Ureter (tissue), 1 donor: ENCODE measurements around the gene ATF5. TPM values are rescaled to one million over a fixed set of nuclear protein-coding genes. Genes with fewer than 3 reads are reported as not detected.
A peak's percentile ranks its signal among the peaks of the same experiment; 100 is the strongest.
"Not testable (repeated sequence)": the region's sequence is repeated elsewhere in the genome, so short reads cannot be mapped to it uniquely, and the experiment has no call there.

ENCODE experiments used
- DNase-seq: peaks from one replicate; pipeline ENCODE4 v3.0.0-alpha.2; 2020; ENCODE audit warnings: low spot score
- total RNA-seq: library from RNA; stranded (reverse); gene quantifications from one replicate; pipeline ENCODE4 v1.2.4, GENCODE V29; 2023
- donor health status: DM: yes; HTN: yes; CAD: no.

The ATF5 gene
- total RNA-seq, 1 donor from 2014 or later: 35.5 TPM

- no peak for DNase-seq
These were observed 5.7 kb upstream of the ATF5 start for GRCh38 chr19:49923055-49924003.

DNA sequence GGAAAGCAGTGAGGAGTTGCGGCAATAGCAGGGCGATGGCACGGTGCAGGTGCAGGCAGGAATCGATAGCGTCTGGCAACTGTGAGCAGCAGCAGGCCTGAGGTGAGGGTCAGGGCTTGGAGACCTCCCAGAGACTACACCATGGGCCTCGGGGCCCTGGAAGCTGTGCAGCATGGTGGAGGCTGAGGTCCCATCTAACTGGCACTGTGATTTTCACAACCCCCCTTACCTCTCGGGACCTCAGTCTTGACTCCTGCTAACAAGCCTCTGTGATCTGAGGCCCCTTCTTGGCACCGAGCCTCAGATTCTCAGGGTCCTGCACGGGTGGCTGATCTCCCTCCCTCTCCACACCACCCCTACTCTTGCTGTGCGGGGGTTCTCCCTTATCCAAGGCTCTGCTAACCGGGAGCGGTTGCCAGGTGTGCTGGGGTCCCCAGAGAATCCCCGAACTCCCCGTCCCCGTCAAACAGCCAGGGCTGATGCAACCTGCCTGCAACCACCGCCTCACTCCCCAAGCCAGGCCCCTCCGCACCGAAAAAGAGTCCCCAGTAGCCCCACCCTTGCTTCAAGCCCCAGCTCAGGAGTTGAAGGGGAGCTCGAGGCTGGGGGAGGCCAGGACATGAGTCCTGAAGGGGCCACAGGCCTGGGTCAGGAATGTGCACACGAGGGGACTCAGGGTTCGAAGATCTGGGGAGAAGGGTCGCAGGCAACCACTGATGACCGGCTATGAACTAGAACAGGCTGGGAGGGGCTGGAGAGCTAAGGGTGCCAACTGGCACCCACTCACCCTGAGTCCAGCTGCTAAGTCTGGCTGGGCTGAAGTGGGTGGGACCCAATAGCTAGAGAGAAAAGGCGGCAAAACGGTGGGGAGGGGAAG lies 4.8 kb upstream of the ATF5 start:
- no peak for DNase-seq

DNA sequence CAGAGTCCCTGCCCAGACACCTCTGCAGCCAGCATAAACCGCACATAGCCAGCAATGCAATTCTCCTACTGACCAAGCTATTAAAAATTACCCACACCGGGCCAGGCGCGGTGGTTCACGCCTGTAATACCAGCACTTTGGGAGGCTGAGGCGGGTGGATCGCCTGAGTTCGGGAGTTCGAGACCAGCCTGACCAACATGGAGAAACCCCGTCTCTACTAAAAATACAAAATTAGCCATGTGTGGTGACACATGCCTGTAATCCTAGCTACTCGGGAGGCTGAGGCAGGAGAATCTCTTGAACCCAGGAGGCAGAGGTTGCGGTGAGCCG lies 4.2 kb upstream of the ATF5 start:
- DNase-seq: not testable (repeated sequence)

DNA sequence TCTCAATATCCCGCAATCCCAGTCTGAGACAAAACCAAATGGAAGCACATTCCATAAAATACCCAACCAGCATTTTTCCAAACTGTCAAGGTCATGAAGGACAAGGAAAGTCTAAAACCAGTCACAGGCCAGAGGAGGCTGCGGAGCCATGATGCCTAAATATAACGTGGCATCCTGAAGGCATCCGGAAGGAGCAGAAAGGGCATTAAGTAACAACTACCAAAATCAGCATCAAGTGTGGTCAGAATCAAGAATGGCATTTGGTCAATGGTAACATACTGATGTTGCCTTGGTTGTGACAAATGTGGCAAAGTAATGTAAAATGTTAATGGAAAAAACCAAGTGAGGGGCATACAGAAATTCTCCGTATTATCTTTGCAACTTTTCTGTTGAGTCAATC lies 3.5 kb upstream of the ATF5 start:
- DNase-seq: no peak

GRCh38 chr19:49926515-49926914 lies 2.5 kb upstream of the ATF5 start:
- no peak for DNase-seq

DNA sequence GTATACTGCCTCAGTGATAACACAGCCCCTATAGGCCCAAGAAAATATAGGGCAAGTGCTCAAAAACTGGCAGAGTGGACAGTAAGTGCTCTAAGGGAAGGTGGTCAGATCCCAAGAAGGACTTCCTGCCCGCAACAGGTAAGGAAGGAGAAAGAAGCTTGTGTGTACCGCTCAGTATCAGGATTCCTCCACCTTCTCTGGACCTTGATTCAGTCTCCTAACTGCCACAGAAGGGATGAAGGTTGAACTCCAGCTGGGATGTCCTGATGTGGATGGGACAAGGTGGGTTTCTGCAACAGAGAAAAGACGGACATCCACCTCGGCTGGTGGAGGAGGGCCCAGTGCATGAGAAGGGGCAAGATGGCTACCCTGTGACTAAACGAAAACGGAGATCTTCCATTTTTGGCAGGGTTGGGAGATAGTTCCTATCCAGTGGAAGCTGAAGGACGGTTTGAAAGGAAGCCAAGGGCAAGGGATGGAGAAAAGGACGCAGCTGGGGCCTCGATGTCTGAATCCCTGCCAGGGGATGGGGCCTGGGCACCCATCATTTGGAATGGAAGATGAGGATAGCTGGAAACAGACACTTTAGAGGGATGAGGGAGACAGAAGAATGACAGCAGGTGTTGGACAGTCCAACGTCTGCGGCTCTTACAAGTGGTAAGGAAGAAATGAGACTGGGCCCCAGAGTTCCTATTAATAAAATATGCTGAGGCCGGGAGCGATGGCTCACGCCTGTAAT lies 1.3 kb upstream of the ATF5 start:
- DNase-seq: no peak

- DNase-seq: peak; percentile 91
These were observed 842 bp downstream of the ATF5 start for GRCh38 chr19:49929611-49930482.

DNA sequence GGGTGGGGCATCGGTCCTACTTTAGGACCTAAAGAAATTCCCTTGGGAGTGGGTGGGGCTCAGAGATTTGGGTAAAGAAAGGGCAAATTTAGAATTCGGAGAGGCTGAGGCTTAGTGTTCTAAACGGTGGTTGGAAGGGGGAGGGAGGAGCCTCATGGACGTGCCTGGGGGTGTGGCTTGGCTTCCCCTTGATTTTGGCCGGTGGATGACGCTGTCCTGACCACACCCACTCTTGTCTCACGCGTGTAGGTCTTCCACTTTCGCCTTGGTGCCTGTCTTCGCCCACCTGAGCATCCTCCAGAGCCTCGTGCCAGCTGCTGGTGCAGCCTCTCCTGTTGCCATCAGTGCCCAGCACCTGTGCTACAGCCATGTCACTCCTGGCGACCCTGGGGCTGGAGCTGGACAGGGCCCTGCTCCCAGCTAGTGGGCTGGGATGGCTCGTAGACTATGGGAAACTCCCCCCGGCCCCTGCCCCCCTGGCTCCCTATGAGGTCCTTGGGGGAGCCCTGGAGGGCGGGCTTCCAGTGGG lies 1.5 kb downstream of the ATF5 start:
- DNase-seq: no peak

GRCh38 chr19:49931293-49932040 lies 2.5 kb downstream of the ATF5 start:
- DNase-seq: no peak

- no peak for DNase-seq
These were observed 3.0 kb downstream of the ATF5 start for GRCh38 chr19:49932041-49932451.

DNA sequence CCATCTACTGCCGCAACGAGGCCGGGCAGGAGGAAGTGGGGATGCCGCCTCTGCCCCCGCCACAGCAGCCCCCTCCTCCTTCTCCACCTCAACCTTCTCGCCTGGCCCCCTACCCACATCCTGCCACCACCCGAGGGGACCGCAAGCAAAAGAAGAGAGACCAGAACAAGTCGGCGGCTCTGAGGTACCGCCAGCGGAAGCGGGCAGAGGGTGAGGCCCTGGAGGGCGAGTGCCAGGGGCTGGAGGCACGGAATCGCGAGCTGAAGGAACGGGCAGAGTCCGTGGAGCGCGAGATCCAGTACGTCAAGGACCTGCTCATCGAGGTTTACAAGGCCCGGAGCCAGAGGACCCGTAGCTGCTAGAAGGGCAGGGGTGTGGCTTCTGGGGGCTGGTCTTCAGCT lies 3.7 kb downstream of the ATF5 start:
- DNase-seq: no peak

DNA sequence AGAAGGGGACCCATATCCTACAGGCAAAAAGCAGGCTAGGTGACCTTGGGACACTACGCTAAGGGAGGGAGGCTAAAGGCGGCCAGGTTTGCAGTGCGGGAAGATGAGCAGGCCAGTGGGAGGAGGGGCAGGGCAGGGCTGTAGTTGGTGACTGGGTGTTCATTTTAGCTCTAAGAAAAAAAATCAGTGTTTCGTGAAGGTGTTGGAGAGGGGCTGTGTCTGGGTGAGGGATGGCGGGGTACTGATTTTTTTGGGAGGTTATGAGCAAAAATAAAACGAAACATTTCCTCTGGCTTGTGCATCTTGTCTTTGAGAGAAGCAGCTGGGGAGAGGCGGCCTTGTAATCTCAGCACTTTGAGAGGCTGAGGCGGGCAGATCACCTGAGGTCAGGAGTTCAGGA lies 4.6 kb downstream of the ATF5 start:
- no peak for DNase-seq

GRCh38 chr19:49936549-49936948 lies 7.5 kb downstream of the ATF5 start:
- DNase-seq: no peak

DNA sequence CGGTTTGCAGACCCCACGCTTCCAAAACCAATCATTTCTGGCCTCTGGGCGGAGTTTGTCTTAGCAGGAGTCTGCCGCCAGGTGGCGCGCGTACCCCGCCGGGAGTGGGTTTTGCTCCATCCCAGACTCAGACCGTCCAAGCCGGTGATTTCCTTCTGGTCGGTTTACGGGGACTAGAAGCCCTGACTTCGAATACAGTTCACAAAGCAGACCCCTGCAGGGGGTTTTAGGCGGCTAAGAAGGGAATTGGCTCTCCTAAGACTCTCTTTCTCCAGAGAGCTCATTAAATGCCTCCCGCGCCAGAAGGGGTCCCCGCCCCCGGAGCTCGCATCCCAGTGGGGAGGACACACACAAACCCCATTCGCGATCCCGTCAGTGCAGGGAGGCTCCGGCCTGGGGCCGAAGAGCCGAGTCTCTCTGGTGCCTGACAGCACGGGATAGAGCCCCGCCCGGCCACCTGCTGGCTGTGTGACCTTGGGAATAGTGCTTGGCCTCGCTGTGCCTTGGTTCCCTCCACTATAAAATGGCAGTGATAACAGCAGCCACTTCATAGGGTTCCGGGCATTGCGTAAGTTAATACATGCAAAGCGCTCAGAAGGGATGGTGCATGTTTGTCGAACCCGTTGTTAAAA lies 8.9 kb downstream of the ATF5 start:
- peak; percentile 80 for DNase-seq

DNA sequence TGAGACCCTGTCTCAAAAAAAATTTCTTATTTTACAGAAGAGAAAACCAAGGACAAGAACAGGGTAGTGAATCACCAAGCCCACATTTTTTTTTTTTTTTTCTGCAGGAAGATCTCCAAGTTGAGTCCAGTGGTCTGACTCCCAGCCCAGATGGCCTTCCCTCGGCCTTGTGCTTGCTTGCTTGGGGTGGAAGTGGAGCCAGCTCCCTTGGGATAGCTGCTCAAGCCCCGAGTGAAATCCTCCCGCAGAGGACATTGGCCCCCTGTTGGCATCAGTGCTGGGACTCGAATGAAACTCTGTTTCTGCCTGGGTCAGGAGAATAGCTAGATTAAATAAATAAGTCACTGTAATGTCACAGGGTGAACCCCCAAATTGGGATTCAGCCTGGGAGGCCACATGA lies 9.7 kb downstream of the ATF5 start:
- DNase-seq: no peak

- no peak for DNase-seq
These were observed 10.9 kb downstream of the ATF5 start for GRCh38 chr19:49939721-49940481.

DNA sequence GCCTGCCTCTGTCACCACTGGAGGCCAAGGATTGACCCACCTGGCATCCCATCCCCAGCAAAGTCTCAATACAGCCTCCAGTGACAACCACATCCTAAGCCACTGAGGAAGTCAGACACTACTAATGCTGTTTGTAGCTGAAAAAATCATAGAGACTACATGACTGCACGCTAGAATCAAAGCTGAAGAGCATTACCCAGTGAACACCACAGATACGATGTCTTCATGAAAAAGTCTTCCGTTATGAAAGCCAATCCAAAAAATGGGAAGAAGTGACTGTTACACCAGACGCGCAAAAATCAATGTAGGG lies 11.4 kb downstream of the ATF5 start:
- DNase-seq: no peak

DNA sequence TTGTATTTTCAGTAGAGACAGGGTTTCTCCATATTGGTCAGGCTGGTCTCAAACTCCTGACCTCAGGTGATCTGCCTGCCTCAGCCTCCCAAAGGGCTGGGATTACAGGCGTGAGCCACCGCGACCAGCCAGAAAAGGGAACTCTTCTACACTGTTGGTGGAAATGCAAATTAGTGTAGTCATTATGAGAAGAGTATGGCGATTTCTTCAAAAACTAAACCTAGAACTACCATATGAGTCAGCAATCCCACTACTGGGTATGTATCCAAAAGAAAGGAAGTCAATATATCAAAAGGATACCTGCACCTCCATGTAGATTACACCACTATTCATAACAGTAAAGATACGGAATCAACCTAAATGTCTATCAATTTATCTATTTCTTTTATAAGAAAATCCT lies 15.6 kb downstream of the ATF5 start:
- DNase-seq: not testable (repeated sequence)

DNA sequence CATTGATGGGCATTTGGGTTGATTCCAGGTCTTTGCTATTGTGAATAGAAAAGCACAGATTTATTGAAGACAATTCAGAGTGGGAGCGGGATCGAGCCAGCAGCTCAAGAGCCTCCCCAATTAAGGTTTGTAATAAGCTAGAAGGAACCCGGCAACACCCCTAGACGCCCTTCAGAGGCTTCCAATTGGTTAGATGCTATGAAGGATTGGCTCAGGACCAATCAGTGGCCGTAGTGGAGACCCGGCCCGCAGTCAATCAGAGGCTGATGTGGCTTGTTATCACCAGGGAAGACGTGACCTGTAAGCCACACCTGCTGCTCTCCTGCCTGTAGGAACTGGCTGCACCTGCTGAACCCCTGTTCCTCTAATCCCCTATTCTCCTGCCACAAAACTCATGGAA lies 17.4 kb downstream of the ATF5 start:
- no peak for DNase-seq
